SU-DHL-6 (cell line): ENCODE measurements around the gene HDDC3.

Source experiments
- CTCF ChIP-seq: fragments of 200-600 bp; sonication (generic); IDR thresholded peaks from one replicate; pipeline ENCODE4 v1.5.1; 2017; ENCODE audit warnings: antibody characterized with exemption, mild to moderate bottlenecking, low read length, moderate library complexity; ENCODE audit not compliant: insufficient read depth, poor library complexity, severe bottlenecking
- EZH2phosphoT487 ChIP-seq: fragments of 200-600 bp; sonication (generic), shearing (Covaris generic); conservative IDR thresholded peaks from 2 replicates; pipeline ENCODE4 v1.6.1; 2018; ENCODE audit warnings: mild to moderate bottlenecking, antibody characterized with exemption, low read length, moderate library complexity, mixed read lengths

DNA sequence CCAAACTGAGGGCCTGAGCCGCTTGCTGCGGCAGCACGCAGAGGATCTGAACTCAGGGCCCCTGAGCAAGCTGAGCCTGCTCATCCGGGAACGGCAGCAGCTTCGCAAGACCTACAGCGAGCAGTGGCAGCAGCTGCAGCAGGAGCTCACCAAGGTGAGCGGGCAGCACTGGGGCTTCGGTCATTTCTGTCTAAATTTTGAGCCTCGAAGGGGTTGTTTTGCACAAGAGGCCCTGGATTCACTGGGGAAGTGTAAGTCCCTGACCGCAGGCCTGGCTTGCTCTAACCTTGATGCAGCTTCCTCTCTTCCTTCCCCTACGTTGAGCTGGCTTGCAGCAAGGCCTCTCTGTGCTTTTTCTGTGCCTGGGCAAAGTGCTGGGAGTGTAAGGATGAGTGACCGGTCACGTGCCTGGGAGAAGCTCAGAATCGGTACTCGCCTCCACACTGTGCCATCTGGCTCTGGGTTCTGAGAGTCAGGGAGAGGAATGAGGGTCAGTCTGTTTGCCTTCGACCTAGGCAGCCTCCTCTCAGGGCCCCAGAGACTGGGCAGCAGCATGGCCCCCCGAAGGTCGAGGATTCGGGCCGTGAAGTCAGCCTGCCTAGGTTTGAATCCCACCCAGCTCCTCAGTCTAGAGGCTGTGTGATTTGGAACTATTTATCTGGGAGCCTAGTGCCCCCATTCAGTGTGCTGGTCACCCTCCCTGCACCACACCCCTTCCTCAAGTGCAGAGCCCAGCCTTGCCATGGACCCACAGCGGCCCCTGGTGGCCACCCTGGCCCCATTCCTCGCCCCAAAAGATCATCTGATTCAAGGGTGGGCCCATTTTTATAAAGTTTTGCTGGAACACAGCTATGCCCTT lies 46.7 kb downstream of the HDDC3 start:
- TF ChIP-seq CTCF (peak; percentile 94), EZH2phosphoT487 (no peak)
